Mucosa of rectum (tissue), 2 donors: Measurements from ENCODE around the gene SUSD4.
"Not testable (repeated sequence)": the region's sequence is repeated elsewhere in the genome, so short reads cannot be mapped to it uniquely, and the experiment has no call there.

ENCODE experiments used
- H3K27ac ChIP-seq, 2 donors: one replicate each; pipeline ENCODE4 v1.7.0; 2013; ENCODE audit warnings: inconsistent platforms in 2 of 2, low read depth in 2 of 2, low read length in 2 of 2
- H3K27me3 ChIP-seq, 2 donors: one replicate each; pipeline ENCODE4 v1.7.0; 2013; ENCODE audit warnings: low read length in 2 of 2; ENCODE audit not compliant: control insufficient read depth in 2 of 2, insufficient read depth in 2 of 2
- H3K36me3 ChIP-seq, 2 donors: one replicate each; pipeline ENCODE4 v1.7.0; 2013; ENCODE audit warnings: low read length in 2 of 2; ENCODE audit not compliant: control insufficient read depth in 2 of 2, insufficient read depth in 2 of 2
- H3K4me1 ChIP-seq, 2 donors: one replicate each; pipeline ENCODE4 v1.7.0; 2013; ENCODE audit warnings: low read length in 2 of 2, mild to moderate bottlenecking in 1 of 2; ENCODE audit not compliant: control insufficient read depth in 2 of 2, insufficient read depth in 2 of 2
- H3K4me3 ChIP-seq, 2 donors: one replicate each; pipeline ENCODE4 v1.7.0; 2013; ENCODE audit warnings: low read length in 2 of 2
- H3K9ac ChIP-seq, 2 donors: one replicate each; pipeline ENCODE4 v1.7.0; 2013; ENCODE audit warnings: low read length in 2 of 2, low read depth in 1 of 2, mild to moderate bottlenecking in 1 of 2
- H3K9me3 ChIP-seq, 2 donors: one replicate each; pipeline ENCODE4 v1.7.0; 2013; ENCODE audit warnings: low read length in 2 of 2; ENCODE audit not compliant: control insufficient read depth in 2 of 2
- donor health status: healthy.
- donor health status: Normal muscosa, but diverticular disease.

SUSD4 gene

DNA sequence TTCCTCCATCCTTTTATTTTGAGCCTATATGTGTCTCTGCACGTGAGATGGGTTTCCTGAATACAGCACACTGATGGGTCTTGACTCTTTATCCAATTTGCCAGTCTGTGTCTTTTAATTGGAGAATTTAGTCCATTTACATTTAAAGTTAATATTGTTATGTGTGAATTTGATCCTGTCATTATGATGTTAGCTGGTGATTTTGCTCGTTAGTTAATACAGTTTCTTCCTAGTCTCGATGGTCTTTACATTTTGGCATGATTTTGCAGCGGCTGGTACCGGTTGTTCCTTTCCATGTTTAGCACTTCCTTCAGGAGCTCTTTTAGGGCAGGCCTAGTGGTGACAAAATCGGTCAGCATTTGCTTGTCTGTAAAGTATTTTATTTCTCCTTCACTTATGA lies 35.4 kb upstream of the SUSD4 start:
- not testable (repeated sequence) for H3K36me3 ChIP-seq, H3K27me3 ChIP-seq, H3K4me1 ChIP-seq, H3K4me3 ChIP-seq, H3K27ac ChIP-seq, H3K9me3 ChIP-seq, H3K9ac ChIP-seq

DNA sequence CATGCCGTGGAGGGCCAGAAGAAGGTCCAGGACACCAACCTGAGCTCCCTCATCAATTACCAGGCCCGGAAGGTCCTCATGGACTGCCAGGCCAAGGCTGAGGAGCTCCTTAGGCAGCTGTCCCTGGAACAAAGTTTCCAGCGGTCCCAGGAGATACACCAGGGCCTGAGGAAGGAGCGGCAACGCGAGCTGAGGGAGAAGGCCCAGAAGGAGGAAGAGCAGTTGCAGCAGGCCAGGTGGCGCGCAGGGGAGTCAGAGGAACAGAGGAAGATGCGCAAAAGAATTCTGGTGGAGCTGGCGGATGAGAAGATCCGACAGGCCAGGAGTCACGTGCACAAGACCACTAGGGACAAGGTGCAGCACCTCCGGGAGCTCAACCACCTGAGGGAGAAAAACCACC lies 30.7 kb upstream of the SUSD4 start:
- no peak overlapping the region for H3K9ac ChIP-seq
- peaks cover 5 to 24% of the 10 kb centered on the region in 2 donors for H3K27me3 ChIP-seq
- no peaks in the 10 kb centered on the region for H3K36me3 ChIP-seq
- H3K9me3 ChIP-seq: no peaks in the 10 kb centered on the region
- H3K27ac ChIP-seq: no peak overlapping the region
- H3K4me3 ChIP-seq: no peak overlapping the region
- no peaks in the 10 kb centered on the region for H3K4me1 ChIP-seq

DNA sequence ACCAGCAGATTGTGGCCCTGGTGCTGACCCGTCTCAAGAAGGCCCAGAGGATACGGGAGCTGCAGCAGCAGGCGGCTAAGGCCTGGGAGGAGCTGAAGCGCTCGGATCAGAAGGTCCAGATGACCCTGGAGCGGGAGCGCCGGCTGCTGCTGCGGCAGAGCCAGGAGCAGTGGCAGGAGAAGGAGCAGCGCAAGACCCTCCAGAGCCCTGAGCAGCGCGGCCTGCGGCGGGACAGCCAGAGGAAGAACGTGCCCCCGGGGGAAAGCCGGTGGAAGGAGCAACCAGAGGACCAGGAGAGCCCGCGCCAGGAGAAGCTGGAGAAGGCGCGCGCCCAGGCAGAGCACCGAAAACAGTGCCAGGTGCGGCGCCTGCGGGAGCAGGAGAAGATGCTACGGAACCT lies 30.3 kb upstream of the SUSD4 start:
- Histone ChIP-seq H3K4me1 (no peaks in the 10 kb centered on the region), H3K36me3 (no peaks in the 10 kb centered on the region), H3K4me3 (no peak overlapping the region), H3K9ac (no peak overlapping the region), H3K27me3 (peaks cover 5 to 24% of the 10 kb centered on the region in 2 donors), H3K9me3 (no peaks in the 10 kb centered on the region), H3K27ac (no peak overlapping the region)

DNA sequence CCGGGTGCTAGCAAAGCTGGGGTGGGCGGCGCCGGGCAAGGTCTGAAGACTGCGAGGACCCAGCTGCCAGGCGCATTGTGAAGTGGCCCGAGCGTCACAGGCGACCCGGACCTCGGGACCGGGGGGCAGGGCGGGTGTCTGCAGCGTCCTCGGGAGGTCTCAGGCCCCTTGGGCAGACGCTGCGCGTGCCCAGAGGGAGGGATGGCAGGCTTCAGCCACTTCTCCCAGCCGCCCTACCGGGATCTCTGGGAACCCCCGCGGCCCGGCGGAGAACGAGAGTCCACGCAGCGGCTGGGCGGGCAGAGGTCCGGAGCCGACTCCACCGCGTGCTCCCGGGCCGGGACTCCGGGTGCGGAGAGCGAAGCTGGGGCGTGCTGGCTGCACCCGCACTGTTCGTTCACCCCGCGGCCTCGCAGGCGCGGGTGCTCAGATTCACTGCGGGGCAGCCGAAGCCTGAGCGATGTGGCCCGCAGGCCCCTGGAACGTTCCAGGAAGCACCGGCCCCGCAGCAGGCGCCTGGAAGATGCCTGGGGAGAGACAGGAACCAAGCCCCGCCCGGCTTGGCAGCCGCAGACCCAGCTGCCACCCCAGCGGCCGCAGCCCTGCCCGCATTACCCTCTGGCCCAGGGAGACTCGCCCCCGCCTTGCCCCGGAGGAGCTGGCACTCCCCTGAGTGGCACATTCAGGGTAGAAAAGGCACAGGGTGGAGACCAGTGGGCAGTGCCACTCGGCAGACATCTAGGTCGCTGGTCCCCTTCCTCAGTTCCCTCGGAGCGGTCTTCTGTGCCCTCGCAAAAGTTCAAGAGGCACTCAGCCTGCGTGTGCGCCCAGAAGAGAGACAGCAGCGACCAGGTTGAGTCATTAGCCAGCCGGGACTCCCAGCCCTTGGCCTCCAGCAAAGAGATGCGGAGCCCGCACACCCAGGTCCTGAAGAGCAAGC lies 29.6 kb upstream of the SUSD4 start, which contains the start of gene CCDC185:
TSS of gene CCDC185 (plus strand) at position 141 of the 940 bp plus-strand sequence. CDS start at position 202, 61 bp downstream.
- Histone ChIP-seq H3K27ac (no peak within 1 kb of the TSS), H3K36me3 (no peaks in the 10 kb centered on the region), H3K4me3 (peak within 1 kb of the TSS in 1 of 2 donors; percentile 23), H3K4me1 (no peaks in the 10 kb centered on the region), H3K27me3 (peaks cover 5 to 24% of the 10 kb centered on the region in 2 donors), H3K9me3 (no peaks in the 10 kb centered on the region), H3K9ac (no peak within 1 kb of the TSS)

DNA sequence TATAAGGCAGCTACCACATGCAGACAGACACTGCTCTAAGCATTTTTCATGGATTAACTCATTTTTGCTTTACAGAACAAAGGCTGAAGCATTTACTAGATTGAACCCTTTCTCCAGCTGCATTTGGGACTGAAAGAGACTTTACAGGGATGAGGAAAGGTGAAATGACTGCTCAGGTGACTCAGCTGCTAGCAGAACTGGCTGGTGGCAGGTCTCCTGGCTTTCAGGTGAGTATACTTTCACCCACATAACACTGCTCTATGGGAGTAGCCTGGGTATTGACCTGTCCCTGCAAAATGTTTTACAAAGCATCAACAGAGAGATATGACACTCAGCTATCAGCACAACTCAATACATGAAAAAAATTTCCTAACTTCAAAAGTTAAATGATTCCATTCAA lies 26.6 kb upstream of the SUSD4 start:
- no peaks in the 10 kb centered on the region for H3K9me3 ChIP-seq
- H3K4me3 ChIP-seq: no peak overlapping the region
- H3K27me3 ChIP-seq: peaks cover 5 to 24% of the 10 kb centered on the region in 2 donors
- H3K4me1 ChIP-seq: no peaks in the 10 kb centered on the region
- H3K27ac ChIP-seq: no peak overlapping the region
- H3K36me3 ChIP-seq: no peaks in the 10 kb centered on the region
- no peak overlapping the region for H3K9ac ChIP-seq

DNA sequence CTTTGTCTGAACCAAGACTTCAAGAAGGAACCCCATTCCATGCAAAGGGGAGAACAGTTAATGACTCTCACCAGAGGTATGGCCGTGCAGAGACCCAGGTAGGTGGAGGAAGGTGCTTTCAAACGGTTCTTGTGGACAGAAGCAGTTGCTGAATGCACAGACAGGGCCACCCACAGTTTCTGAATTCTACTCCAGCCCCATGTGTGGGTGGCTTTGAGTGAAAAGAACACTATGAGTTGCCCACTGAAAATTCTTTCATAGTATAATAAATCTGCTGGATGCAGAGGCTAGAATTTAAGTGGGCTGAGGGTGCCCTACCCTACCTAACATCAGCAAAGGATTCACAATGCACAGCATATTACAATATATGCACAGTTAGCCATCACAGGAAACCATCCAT lies 22.0 kb upstream of the SUSD4 start:
- H3K36me3 ChIP-seq: no peaks in the 10 kb centered on the region
- H3K27ac ChIP-seq: no peak overlapping the region
- no peak overlapping the region for H3K4me3 ChIP-seq
- no peaks in the 10 kb centered on the region for H3K4me1 ChIP-seq
- no peak overlapping the region for H3K9ac ChIP-seq
- peaks cover 0 to 3% of the 10 kb centered on the region in 2 donors for H3K27me3 ChIP-seq
- H3K9me3 ChIP-seq: no peaks in the 10 kb centered on the region

DNA sequence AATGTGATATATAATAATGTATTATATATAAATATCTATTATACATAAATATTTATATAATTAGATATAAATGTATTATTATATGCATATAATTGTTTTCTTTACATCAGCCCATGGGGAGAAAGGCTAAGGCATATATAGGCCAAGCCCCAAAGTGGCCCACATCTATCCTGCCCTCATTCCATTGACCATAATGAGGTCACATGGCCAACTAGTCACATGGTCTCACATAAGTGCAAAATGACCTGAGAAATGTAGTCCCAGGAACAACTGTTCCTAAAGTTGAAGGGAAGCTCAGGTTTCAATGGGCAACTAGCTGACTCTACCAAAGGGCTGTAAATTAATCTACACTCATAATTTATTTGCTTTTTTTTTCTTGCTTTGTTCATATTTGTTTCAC lies 14.8 kb upstream of the SUSD4 start:
- Histone ChIP-seq H3K27ac (no peak overlapping the region), H3K4me1 (no peaks in the 10 kb centered on the region), H3K9ac (no peak overlapping the region), H3K4me3 (no peak overlapping the region), H3K9me3 (peaks cover 0 to 4% of the 10 kb centered on the region in 2 donors), H3K27me3 (no peaks in the 10 kb centered on the region), H3K36me3 (no peaks in the 10 kb centered on the region)

DNA sequence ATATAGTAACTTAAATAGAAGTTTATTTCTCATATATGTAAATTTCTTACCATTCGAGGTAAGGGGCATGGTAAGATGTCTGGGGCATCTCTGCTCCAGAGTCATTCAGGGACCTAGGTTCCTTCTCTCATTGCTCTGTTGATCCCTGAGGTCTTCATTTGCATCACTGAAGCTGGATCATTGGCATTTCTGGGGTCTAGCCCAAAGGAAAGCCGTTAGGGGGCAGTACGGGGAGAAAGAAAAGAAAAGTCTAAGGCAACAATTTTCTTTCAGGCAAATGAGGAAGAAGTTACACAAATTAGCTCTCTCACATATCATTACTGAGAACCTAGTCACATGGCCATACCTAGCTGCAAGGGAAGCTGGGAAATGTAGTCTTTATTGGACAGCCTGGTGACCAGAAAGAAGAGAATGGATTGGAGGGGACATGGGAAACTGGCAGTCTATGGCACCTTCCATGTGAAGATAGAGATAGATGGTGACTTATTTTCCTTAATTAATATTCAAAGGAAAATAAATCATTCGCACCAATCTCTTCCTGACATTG lies 10.2 kb upstream of the SUSD4 start:
- H3K9me3 ChIP-seq: peaks cover 0 to 4% of the 10 kb centered on the region in 2 donors
- H3K9ac ChIP-seq: no peak overlapping the region
- H3K27me3 ChIP-seq: no peaks in the 10 kb centered on the region
- no peak overlapping the region for H3K4me3 ChIP-seq
- no peaks in the 10 kb centered on the region for H3K4me1 ChIP-seq
- H3K27ac ChIP-seq: no peak overlapping the region
- H3K36me3 ChIP-seq: no peaks in the 10 kb centered on the region

DNA sequence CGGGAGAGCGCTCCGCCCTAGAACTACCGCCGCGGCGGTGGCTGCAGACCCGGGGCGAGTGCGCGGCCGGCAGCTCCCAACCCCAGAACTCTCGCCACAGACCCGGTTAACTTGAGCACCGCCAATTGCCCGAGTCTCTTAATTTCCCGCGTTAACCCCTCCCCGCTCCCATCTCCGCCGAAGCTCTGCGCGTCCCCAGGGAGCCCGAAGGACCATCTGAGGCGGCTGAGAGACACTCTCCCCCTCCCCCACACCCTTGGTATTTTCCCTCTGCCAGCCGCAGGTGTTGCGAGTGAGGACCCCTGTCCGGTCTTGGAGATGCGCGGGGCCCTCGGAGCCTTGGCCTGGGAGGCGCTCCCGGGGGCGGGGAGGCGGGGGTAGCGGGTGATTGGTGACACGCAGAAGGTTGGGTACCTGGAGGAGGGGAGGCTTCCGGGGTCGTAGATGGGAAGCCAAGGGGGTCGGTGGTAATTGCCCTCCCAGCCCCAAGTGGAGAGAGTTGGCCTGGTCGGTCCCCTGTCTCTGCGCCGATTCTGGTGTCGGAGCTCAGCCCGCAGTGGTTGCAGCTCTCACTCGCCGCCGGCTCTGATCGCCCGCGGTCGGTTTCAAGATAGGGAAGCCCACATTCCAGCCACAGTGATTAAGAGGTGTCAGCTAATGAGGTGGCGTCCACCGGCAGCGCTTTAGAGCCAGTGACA lies 858 bp upstream of the SUSD4 start:
- no peaks in the 10 kb centered on the region for H3K36me3 ChIP-seq
- no peaks in the 10 kb centered on the region for H3K9me3 ChIP-seq
- no peak overlapping the region for H3K27ac ChIP-seq
- peak overlapping the region; percentile 31 to 52 for H3K4me3 ChIP-seq
- H3K9ac ChIP-seq: no peak overlapping the region
- H3K4me1 ChIP-seq: peaks cover 0 to 6% of the 10 kb centered on the region in 2 donors
- H3K27me3 ChIP-seq: peaks cover 24 to 32% of the 10 kb centered on the region in 2 donors
